Measurements from ENCODE around the gene PRPSAP1.
"Not testable (repeated sequence)": the region's sequence is repeated elsewhere in the genome, so short reads cannot be mapped to it uniquely, and the experiment has no call there.

PRPSAP1 gene

GRCh38 chr17:76341301-76341700 is 12.4 kb downstream of the PRPSAP1 start:
- DNase-seq = no peak
- intact Hi-C loops (cut with DNase I) = no loop called here

GRCh38 chr17:76337413-76337777 is 16.3 kb downstream of the PRPSAP1 start:
- no peak for DNase-seq
- intact Hi-C loops (cut with DNase I) = no loop called here

- intact Hi-C loops (cut with DNase I) = no loop called here
- DNase-seq = no peak
These were observed 16.8 kb downstream of the PRPSAP1 start for GRCh38 chr17:76336756-76337412.

- intact Hi-C loops (cut with DNase I) = no loop called here
These were observed 17.9 kb downstream of the PRPSAP1 start for GRCh38 chr17:76335716-76336381.

GRCh38 chr17:76333673-76334505 is 19.8 kb downstream of the PRPSAP1 start:
- peak in 29 of 42 donors; percentile 11 to 84 (median 37) for DNase-seq
- intact Hi-C loops (cut with DNase I) = no loop called here

More at GRCh38 chr17:76335716-76336381, 17.9 kb downstream of the PRPSAP1 start:
- no peak for DNase-seq

- intact Hi-C loops (cut with DNase I) = no loop called here
- DNase-seq = no peak
These were observed 22.6 kb downstream of the PRPSAP1 start for GRCh38 chr17:76331083-76331482.

GRCh38 chr17:76329664-76330063 is 24.1 kb downstream of the PRPSAP1 start:
- intact Hi-C loops (cut with DNase I) = no loop called here
- DNase-seq = no peak

GRCh38 chr17:76327696-76328095 is 26.0 kb downstream of the PRPSAP1 start:
- no peak for DNase-seq
- intact Hi-C loops (cut with DNase I) = no loop called here

- intact Hi-C loops (cut with DNase I) = no loop called here
- no peak for DNase-seq
These were observed 27.4 kb downstream of the PRPSAP1 start for GRCh38 chr17:76326306-76326705.

- no peak for DNase-seq
- intact Hi-C loops (cut with DNase I) = no loop called here
These were observed 35.1 kb downstream of the PRPSAP1 start for GRCh38 chr17:76318586-76318985.

- intact Hi-C loops (cut with DNase I) = no loop called here
- DNase-seq = no peak
These were observed 36.2 kb downstream of the PRPSAP1 start for GRCh38 chr17:76317535-76317934.

GRCh38 chr17:76314392-76315227 is 39.1 kb downstream of the PRPSAP1 start:
- intact Hi-C loops (cut with DNase I) = loop anchor here (5.0 kb wide), 1 partner anchor 73 kb away; no protein-coding TSS in a partner anchor
- DNase-seq = peak in 1 of 42 donors; percentile 16

- peak in 1 of 42 donors; percentile 14 for DNase-seq
- intact Hi-C loops (cut with DNase I) = loop anchor here (5.0 kb wide), 1 partner anchor 75 kb away; no protein-coding TSS in a partner anchor
These were observed 41.0 kb downstream of the PRPSAP1 start for GRCh38 chr17:76312735-76313134.

- intact Hi-C loops (cut with DNase I) = loop anchor here (5.0 kb wide), 1 partner anchor 88 kb away; no protein-coding TSS in a partner anchor
- DNase-seq = no peak
These were observed 44.3 kb downstream of the PRPSAP1 start for GRCh38 chr17:76309461-76309860.

- intact Hi-C loops (cut with DNase I) = loop anchor here (5.0 kb wide), 1 partner anchor 89 kb away; no protein-coding TSS in a partner anchor
- DNase-seq = no peak
These were observed 45.8 kb downstream of the PRPSAP1 start, which contains the start of gene QRICH2 for GRCh38 chr17:76307966-76308338. QRICH2 (minus strand) TSS chr17:76308276; CDS start chr17:76307998, 278 bp downstream.

GRCh38 chr17:76307299-76307965 is 46.3 kb downstream of the PRPSAP1 start:
- intact Hi-C loops (cut with DNase I) = loop anchor here (5.0 kb wide), 1 partner anchor 90 kb away; no protein-coding TSS in a partner anchor

GRCh38 chr17:76305135-76305454 is 48.6 kb downstream of the PRPSAP1 start:
- intact Hi-C loops (cut with DNase I) = loop anchor here (5.0 kb wide), 1 partner anchor 92 kb away; no protein-coding TSS in a partner anchor
- not testable (repeated sequence) for DNase-seq

More at GRCh38 chr17:76307299-76307965, 46.3 kb downstream of the PRPSAP1 start:
- no peak for DNase-seq

All from head of caudate nucleus (tissue), 42 donors.